HepG2 (cell line): ENCODE measurements around the gene PTPRE.

ENCODE experiments used
- CHD2 ChIP-seq: IDR thresholded peaks from 2 replicates; pipeline ENCODE4 v1.6.1; 2011; ENCODE audit warnings: low read depth, low read length, improper control_type of control experiment
- CTCF ChIP-seq: sonication (generic); formaldehyde crosslinking; IDR thresholded peaks from 2 replicates; pipeline ENCODE4 v1.5.0; 2020; ENCODE audit warnings: mild to moderate bottlenecking, missing genetic modification reagents, moderate library complexity
- DMTF1 ChIP-seq: sonication (generic); formaldehyde crosslinking; IDR thresholded peaks from 2 replicates; pipeline ENCODE4 v1.4.0; 2020; ENCODE audit warnings: mild to moderate bottlenecking, missing genetic modification reagents
- DNMT1 ChIP-seq: sonication (generic); formaldehyde crosslinking; IDR thresholded peaks from 2 replicates; pipeline ENCODE4 v1.5.1; 2020; ENCODE audit warnings: mild to moderate bottlenecking, missing genetic modification reagents
- FOSL2 ChIP-seq: sonication (generic); formaldehyde crosslinking; IDR thresholded peaks from 2 replicates; pipeline ENCODE4 v1.4.0; 2020; ENCODE audit warnings: missing genetic modification reagents
- NBN ChIP-seq: fragments of 450-650 bp; conservative IDR thresholded peaks from 2 replicates; pipeline ENCODE4 v1.6.1; 2017
- PBX3 ChIP-seq: sonication (generic); formaldehyde crosslinking; IDR thresholded peaks from 2 replicates; pipeline ENCODE4 v1.8.1; 2023; ENCODE audit warnings: missing genetic modification reagents, inconsistent platforms, borderline replicate concordance
- POLR2AphosphoS5 ChIP-seq: IDR thresholded peaks from 2 replicates; pipeline ENCODE4 v1.6.1; 2012; ENCODE audit warnings: low read depth, low read length
- SMC3 ChIP-seq: IDR thresholded peaks from 2 replicates; pipeline ENCODE4 v1.6.1; 2011; ENCODE audit warnings: low read length, improper control_type of control experiment
- SP2 ChIP-seq: sonication (generic); formaldehyde crosslinking; IDR thresholded peaks from 2 replicates; pipeline ENCODE4 v1.5.1; 2020; ENCODE audit warnings: mild to moderate bottlenecking, missing genetic modification reagents
- USF2 ChIP-seq, 2 experiments: sonication (generic) in 1 of 2; formaldehyde crosslinking in 1 of 2; IDR thresholded peaks; 2 replicates each; pipeline versions ENCODE4 v1.5.1 to v1.6.1; 2011 to 2020; ENCODE audit warnings: borderline replicate concordance in 1 of 2, low read depth in 1 of 2, low read length in 1 of 2, mild to moderate bottlenecking in 1 of 2, missing genetic modification reagents in 1 of 2, moderate library complexity in 1 of 2
- ZNF839 ChIP-seq: sonication (generic); formaldehyde crosslinking; IDR thresholded peaks from 2 replicates; pipeline ENCODE4 v1.4.0; 2020; ENCODE audit warnings: missing genetic modification reagents, mild to moderate bottlenecking, borderline replicate concordance
- ZSCAN29 ChIP-seq: sonication (generic); formaldehyde crosslinking; conservative IDR thresholded peaks from 2 replicates; pipeline ENCODE4 v1.4.0; 2020; ENCODE audit warnings: mild to moderate bottlenecking, missing genetic modification reagents
- ZZZ3 ChIP-seq: sonication (generic); formaldehyde crosslinking; IDR thresholded peaks from 2 replicates; pipeline ENCODE4 v1.4.0; 2020; ENCODE audit warnings: missing genetic modification reagents, mild to moderate bottlenecking, borderline replicate concordance

GRCh38 chr10:128060341-128061250, 153.7 kb downstream of the PTPRE start:
- TF ChIP-seq CTCF (CRISPR knock-in tag): no peak
- no peak for TF ChIP-seq NBN
- no peak for TF ChIP-seq SMC3
- TF ChIP-seq DMTF1 (CRISPR knock-in tag): no peak
- no peak for TF ChIP-seq ZNF839 (CRISPR knock-in tag)
- no peak for TF ChIP-seq PBX3
- TF ChIP-seq SP2 (CRISPR knock-in tag): no peak
- no peak for TF ChIP-seq DNMT1 (CRISPR knock-in tag)
- TF ChIP-seq ZZZ3 (CRISPR knock-in tag): no peak
- TF ChIP-seq USF2 (IDR thresholded peaks at IDR 0.05; ENCODE audit: low read depth, low read length): no peak
- TF ChIP-seq USF2 (CRISPR knock-in tag; IDR thresholded peaks at IDR 0.05; ENCODE audit: borderline replicate concordance): no peak
- no peak for TF ChIP-seq ZSCAN29
- TF ChIP-seq POLR2AphosphoS5: no peak
- no peak for TF ChIP-seq CHD2
- TF ChIP-seq FOSL2 (CRISPR knock-in tag): no peak
